Loucy (cell line): ENCODE results near the gene MALRD1.
A peak's percentile ranks its signal among the peaks of the same experiment; 100 is the strongest.

ENCODE experiments used
- H2AFZ ChIP-seq: fragments of 200-600 bp; sonication (generic); 2 replicates; pipeline ENCODE4 v1.6.0; 2016; ENCODE audit warnings: antibody characterized with exemption, mild to moderate bottlenecking, low read length, moderate library complexity
- H3F3A ChIP-seq: fragments of 200-600 bp; 2 replicates; pipeline ENCODE4 v1.6.0; 2016; ENCODE audit warnings: antibody characterized with exemption, low read depth, mild to moderate bottlenecking
- H3K27me3 ChIP-seq: fragments of 200-600 bp; sonication (generic); 2 replicates; pipeline ENCODE4 v1.6.1; 2014; ENCODE audit warnings: low read length, mild to moderate bottlenecking; ENCODE audit not compliant: insufficient read depth, poor library complexity, severe bottlenecking
- H3K36me3 ChIP-seq: fragments of 200-600 bp; sonication (generic); 2 replicates; pipeline ENCODE4 v1.6.1; 2016; ENCODE audit warnings: low read length; ENCODE audit not compliant: insufficient read depth
- H3K4me1 ChIP-seq: fragments of 200-600 bp; sonication (generic); 2 replicates; pipeline ENCODE4 v1.5.1; 2014; ENCODE audit warnings: low read length, mild to moderate bottlenecking; ENCODE audit not compliant: insufficient read depth, poor library complexity, severe bottlenecking
- H3K4me2 ChIP-seq: fragments of 200-600 bp; sonication (generic); 2 replicates; pipeline ENCODE4 v1.6.0; 2014; ENCODE audit warnings: antibody characterized with exemption, low read length, low read depth, mild to moderate bottlenecking; ENCODE audit not compliant: poor library complexity, severe bottlenecking
- H3K4me3 ChIP-seq: fragments of 200-600 bp; sonication (generic); 2 replicates; pipeline ENCODE4 v1.5.1; 2014; ENCODE audit warnings: low read length, mild to moderate bottlenecking, mixed read lengths; ENCODE audit not compliant: poor library complexity, severe bottlenecking
- H3K79me2 ChIP-seq: fragments of 200-600 bp; sonication (generic); 2 replicates; pipeline ENCODE4 v1.6.1; 2014; ENCODE audit warnings: low read length; ENCODE audit not compliant: insufficient read depth
- H3K9ac ChIP-seq: fragments of 200-600 bp; sonication (generic); 2 replicates; pipeline ENCODE4 v1.6.0; 2014; ENCODE audit warnings: mild to moderate bottlenecking, low read depth, low read length, moderate library complexity; ENCODE audit not compliant: poor library complexity, severe bottlenecking
- H3K9me2 ChIP-seq: fragments of 200-600 bp; sonication (generic); replicated peaks from 2 replicates; pipeline ENCODE4 v1.6.1; 2016; ENCODE audit warnings: low read depth, low read length, mixed read lengths
- H3K9me3 ChIP-seq: fragments of 200-600 bp; sonication (generic); 2 replicates; pipeline ENCODE4 v1.6.1; 2014; ENCODE audit warnings: mild to moderate bottlenecking, antibody characterized with exemption, low read length, low read depth; ENCODE audit not compliant: insufficient read depth
- H4K20me1 ChIP-seq: fragments of 200-600 bp; sonication (generic); 2 replicates; pipeline ENCODE4 v1.6.0; 2014; ENCODE audit warnings: antibody characterized with exemption, low read length, mild to moderate bottlenecking; ENCODE audit not compliant: insufficient read depth, poor library complexity, severe bottlenecking
- CTCF ChIP-seq: fragments of 200-600 bp; sonication (generic); conservative IDR thresholded peaks from 2 replicates; pipeline ENCODE4 v1.5.1; 2014; ENCODE audit warnings: mild to moderate bottlenecking, antibody characterized with exemption, low read length
- EZH2phosphoT487 ChIP-seq: fragments of 200-600 bp; IDR thresholded peaks from 2 replicates; pipeline ENCODE4 v1.6.1; 2018; ENCODE audit warnings: antibody characterized with exemption, mild to moderate bottlenecking, moderate library complexity, borderline replicate concordance

MALRD1 gene

GRCh38 chr10:19663344-19663743 is 614.7 kb downstream of the MALRD1 start:
- Histone ChIP-seq H3K79me2 (no peaks in the 10 kb centered on the region), H3K4me2 (no peak overlapping the region), H3K36me3 (no peaks in the 10 kb centered on the region), H2AFZ (no peak overlapping the region), H3F3A (no peaks in the 10 kb centered on the region), H3K9me3 (no peaks in the 10 kb centered on the region), H4K20me1 (no peaks in the 10 kb centered on the region), H3K27me3 (no peaks in the 10 kb centered on the region), H3K4me1 (no peaks in the 10 kb centered on the region), H3K9me2 (no peaks in the 10 kb centered on the region), H3K9ac (no peak overlapping the region), H3K4me3 (no peak overlapping the region)
- TF ChIP-seq EZH2phosphoT487 (no peak), CTCF (peak; percentile 58)

GRCh38 chr10:19668116-19668515 is 619.5 kb downstream of the MALRD1 start:
- H3F3A ChIP-seq: no peaks in the 10 kb centered on the region
- H3K9ac ChIP-seq: no peak overlapping the region
- no peaks in the 10 kb centered on the region for H4K20me1 ChIP-seq
- no peaks in the 10 kb centered on the region for H3K9me2 ChIP-seq
- no peaks in the 10 kb centered on the region for H3K9me3 ChIP-seq
- TF ChIP-seq CTCF: no peak
- no peak for TF ChIP-seq EZH2phosphoT487
- no peaks in the 10 kb centered on the region for H3K79me2 ChIP-seq
- H2AFZ ChIP-seq: no peak overlapping the region
- H3K4me2 ChIP-seq: no peak overlapping the region
- H3K36me3 ChIP-seq: no peaks in the 10 kb centered on the region
- H3K27me3 ChIP-seq: no peaks in the 10 kb centered on the region
- H3K4me1 ChIP-seq: no peaks in the 10 kb centered on the region
- H3K4me3 ChIP-seq: no peak overlapping the region

- no peaks in the 10 kb centered on the region for H3K4me1 ChIP-seq
- H3K9me3 ChIP-seq: no peaks in the 10 kb centered on the region
- H3K36me3 ChIP-seq: no peaks in the 10 kb centered on the region
- H3K4me2 ChIP-seq: no peak overlapping the region
- no peaks in the 10 kb centered on the region for H3K27me3 ChIP-seq
- no peaks in the 10 kb centered on the region for H3K79me2 ChIP-seq
- no peak overlapping the region for H3K9ac ChIP-seq
- no peak for TF ChIP-seq CTCF
- TF ChIP-seq EZH2phosphoT487: no peak
- no peak overlapping the region for H2AFZ ChIP-seq
- no peaks in the 10 kb centered on the region for H4K20me1 ChIP-seq
- no peak overlapping the region for H3K4me3 ChIP-seq
- H3F3A ChIP-seq: no peaks in the 10 kb centered on the region
- no peaks in the 10 kb centered on the region for H3K9me2 ChIP-seq
Observed at GRCh38 chr10:19676063-19676462, 627.5 kb downstream of the MALRD1 start.
